PC-9 (cell line): ENCODE measurements around the gene KREMEN1. TPM values are rescaled to one million over a fixed set of nuclear protein-coding genes. Genes with fewer than 3 reads are reported as not detected.

Experiments
- BruUV-seq: library from RNA; stranded (reverse); fragments of 400-500 nt; replicated peaks from 2 replicates; lab custom pipeline; 2021; lab: Mats Ljungman, UMichigan
- CTCF ChIA-PET: fragments of 300-600 bp; sonication (Branson Sonifier 250); formaldehyde crosslinking; loops from one replicate; lab custom pipeline; 2022; ENCODE audit warnings: antibody characterized with exemption; lab: Charles Lee
- POLR2A ChIA-PET: fragments of 300-600 bp; sonication (Branson Sonifier 250); formaldehyde crosslinking; loops from one replicate; lab custom pipeline; 2022; ENCODE audit warnings: antibody characterized with exemption; ENCODE audit not compliant: unreplicated experiment; lab: Charles Lee
- DNase-seq, 2 experiments: peaks; one replicate each; pipeline versions ENCODE4 v3.0.0 to v3.0.0-alpha.2; 2015 to 2022; ENCODE audit warnings: mixed read lengths in 1 of 2
- H2AFZ ChIP-seq: fragments of 200-600 bp; sonication (generic); 2 replicates; pipeline ENCODE4 v1.8.1; 2017; ENCODE audit warnings: antibody characterized with exemption
- H3F3A ChIP-seq: fragments of 200-600 bp; sonication (generic); 2 replicates; pipeline ENCODE4 v1.8.1; 2017; ENCODE audit warnings: antibody characterized with exemption, mild to moderate bottlenecking, low read depth; ENCODE audit not compliant: insufficient read depth
- H3K27ac ChIP-seq: fragments of 200-600 bp; sonication (generic); 2 replicates; pipeline ENCODE4 v1.6.1; 2016; ENCODE audit warnings: mixed run types
- H3K27me3 ChIP-seq: fragments of 200-600 bp; sonication (generic); 2 replicates; pipeline ENCODE4 v1.6.1; 2016; ENCODE audit warnings: low read depth, mixed run types; ENCODE audit not compliant: insufficient read depth
- H3K36me3 ChIP-seq: fragments of 200-600 bp; sonication (generic); 2 replicates; pipeline ENCODE4 v1.6.1; 2016; ENCODE audit warnings: low read depth, mixed run types
- H3K4me1 ChIP-seq: fragments of 200-600 bp; sonication (generic); replicated peaks from 2 replicates; pipeline ENCODE4 v1.6.1; 2016; ENCODE audit warnings: mixed run types; ENCODE audit not compliant: insufficient read depth
- H3K4me2 ChIP-seq: fragments of 200-600 bp; sonication (generic); 2 replicates; pipeline ENCODE4 v1.6.1; 2017; ENCODE audit warnings: mixed run types
- H3K4me3 ChIP-seq: fragments of 200-600 bp; sonication (generic); 2 replicates; pipeline ENCODE4 v1.6.1; 2016; ENCODE audit warnings: mixed run types
- H3K79me2 ChIP-seq: fragments of 200-600 bp; sonication (generic); 2 replicates; pipeline ENCODE4 v1.6.1; 2017; ENCODE audit warnings: low read depth, mixed run types
- H3K9me2 ChIP-seq: fragments of 200-600 bp; sonication (generic); 2 replicates; pipeline ENCODE4 v1.8.1; 2017; ENCODE audit warnings: mild to moderate bottlenecking; ENCODE audit not compliant: insufficient read depth
- H3K9me3 ChIP-seq: fragments of 200-600 bp; sonication (generic); 2 replicates; pipeline ENCODE4 v1.8.1; 2016; ENCODE audit warnings: low read depth; ENCODE audit not compliant: insufficient read depth
- H4K20me1 ChIP-seq: fragments of 200-600 bp; sonication (generic); 2 replicates; pipeline ENCODE4 v1.8.1; 2017; ENCODE audit not compliant: insufficient read depth
- EZH2 ChIP-seq: fragments of 200-600 bp; sonication (generic); IDR thresholded peaks from 2 replicates; pipeline ENCODE4 v1.8.0; 2017; ENCODE audit warnings: antibody characterized with exemption, low read depth
- intact Hi-C: fragments of 100-400 bp; cut with micrococcal nuclease; formaldehyde crosslinking; loops from one replicate; pipeline ENCODE4 v1.10.0; 2022; ENCODE audit not compliant: unreplicated experiment
- total RNA-seq: library from RNA; stranded (reverse); gene quantifications from 2 replicates; pipeline ENCODE4 v1.2.3, GENCODE V29; 2021
- TF ChIP-seq, protein P1 (sequence below): fragments of 200-600 bp; sonication (generic); conservative IDR thresholded peaks from 2 replicates; pipeline ENCODE4 v1.6.1; 2017; ENCODE audit warnings: mixed run types, antibody characterized with exemption, mild to moderate bottlenecking, moderate library complexity

The KREMEN1 gene
- total RNA-seq, 1 experiment from 2014 or later, result 6.1 TPM

DNA sequence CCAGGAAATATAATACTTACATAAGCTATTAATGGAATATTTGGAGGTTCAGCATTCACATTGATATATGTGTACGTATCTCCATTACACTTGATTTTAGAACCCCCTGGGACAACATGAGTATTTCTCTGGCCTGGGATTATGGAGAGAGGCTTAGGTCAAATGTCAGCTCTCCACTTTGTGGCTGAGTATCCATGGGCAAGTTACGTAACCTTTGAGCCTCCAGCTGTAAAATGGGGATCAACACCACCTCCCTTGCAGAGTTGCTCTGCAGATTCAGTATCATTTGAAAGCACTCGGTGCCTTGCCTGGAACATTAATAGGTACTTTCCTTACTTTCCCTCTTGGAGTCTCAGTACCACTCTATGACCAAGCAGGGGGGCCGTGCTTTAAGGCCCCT lies 44.4 kb upstream of the KREMEN1 start:
- POLR2A ChIA-PET, result no interaction called here
- Histone ChIP-seq H3K9me2 (no peaks in the 10 kb centered on the region), H3K4me2 (no peak overlapping the region), H3K4me3 (no peak overlapping the region), H4K20me1 (no peaks in the 10 kb centered on the region), H3K79me2 (peaks cover 12% of the 10 kb centered on the region; the same call in 1 of the 2 replicates), H3K9me3 (no peaks in the 10 kb centered on the region), H3K27me3 (no peaks in the 10 kb centered on the region), H3K36me3 (no peaks in the 10 kb centered on the region), H3F3A (peaks cover 50% of the 10 kb centered on the region), H3K4me1 (peaks cover 45% of the 10 kb centered on the region), H2AFZ (no peak overlapping the region), H3K27ac (peak overlapping the region; percentile 93; the same call in 1 of the 2 replicates)
- DNase-seq, result no peak
- intact Hi-C loops, result no loop called here
- TF ChIP-seq, protein P1, sequence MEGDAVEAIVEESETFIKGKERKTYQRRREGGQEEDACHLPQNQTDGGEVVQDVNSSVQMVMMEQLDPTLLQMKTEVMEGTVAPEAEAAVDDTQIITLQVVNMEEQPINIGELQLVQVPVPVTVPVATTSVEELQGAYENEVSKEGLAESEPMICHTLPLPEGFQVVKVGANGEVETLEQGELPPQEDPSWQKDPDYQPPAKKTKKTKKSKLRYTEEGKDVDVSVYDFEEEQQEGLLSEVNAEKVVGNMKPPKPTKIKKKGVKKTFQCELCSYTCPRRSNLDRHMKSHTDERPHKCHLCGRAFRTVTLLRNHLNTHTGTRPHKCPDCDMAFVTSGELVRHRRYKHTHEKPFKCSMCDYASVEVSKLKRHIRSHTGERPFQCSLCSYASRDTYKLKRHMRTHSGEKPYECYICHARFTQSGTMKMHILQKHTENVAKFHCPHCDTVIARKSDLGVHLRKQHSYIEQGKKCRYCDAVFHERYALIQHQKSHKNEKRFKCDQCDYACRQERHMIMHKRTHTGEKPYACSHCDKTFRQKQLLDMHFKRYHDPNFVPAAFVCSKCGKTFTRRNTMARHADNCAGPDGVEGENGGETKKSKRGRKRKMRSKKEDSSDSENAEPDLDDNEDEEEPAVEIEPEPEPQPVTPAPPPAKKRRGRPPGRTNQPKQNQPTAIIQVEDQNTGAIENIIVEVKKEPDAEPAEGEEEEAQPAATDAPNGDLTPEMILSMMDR, result no peak
- TF ChIP-seq EZH2, result no peak
- CTCF ChIA-PET, result no interaction called here
- no TSS peak for BruUV-seq

DNA sequence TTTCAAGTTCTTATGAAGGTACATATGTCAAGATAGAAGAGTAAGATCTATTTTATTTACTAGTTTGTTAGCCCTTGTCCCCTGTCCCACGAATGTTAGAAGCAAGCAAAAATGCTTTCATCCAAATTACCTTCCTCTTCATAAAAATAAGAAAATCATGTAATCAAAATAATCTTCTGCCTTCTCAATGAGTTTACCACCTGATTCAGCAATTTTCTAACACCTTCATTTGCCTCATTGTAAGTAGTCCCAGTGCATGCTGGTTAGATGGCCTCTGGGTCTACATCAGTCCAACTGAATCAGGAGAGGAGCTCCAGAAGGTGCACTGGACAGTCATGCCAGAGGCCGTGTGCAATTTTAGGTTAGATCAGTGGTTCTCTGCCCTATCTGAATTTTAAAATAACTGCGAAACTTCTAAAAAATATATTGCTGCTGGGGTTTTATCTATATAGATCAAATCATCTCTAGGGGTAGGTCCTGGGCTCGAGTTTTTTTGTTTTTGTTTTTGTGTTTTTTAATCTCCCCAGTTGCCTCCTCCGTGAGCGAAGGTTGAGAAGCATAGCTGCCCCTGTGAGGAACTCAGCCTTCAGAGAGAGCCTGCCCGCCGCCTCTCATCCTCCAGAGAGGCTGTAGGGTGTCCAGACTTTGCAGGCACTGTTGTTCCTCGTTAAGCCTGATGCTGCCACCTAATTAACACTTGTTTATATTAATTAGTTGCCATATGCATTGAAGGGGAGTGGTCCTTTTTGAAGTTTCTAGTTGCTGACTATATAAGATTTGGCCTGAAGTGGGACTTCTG lies 43.4 kb upstream of the KREMEN1 start:
- intact Hi-C loops, result no loop called here
- Histone ChIP-seq H4K20me1 (no peaks in the 10 kb centered on the region), H3K27me3 (no peaks in the 10 kb centered on the region), H3K9me2 (no peaks in the 10 kb centered on the region), H3K36me3 (no peaks in the 10 kb centered on the region), H3F3A (peaks cover 50% of the 10 kb centered on the region), H3K4me2 (peak overlapping the region; percentile 99), H3K79me2 (peaks cover 22% of the 10 kb centered on the region; the same call in 1 of the 2 replicates), H2AFZ (no peak overlapping the region), H3K4me1 (peaks cover 46% of the 10 kb centered on the region), H3K9me3 (no peaks in the 10 kb centered on the region), H3K27ac (peak overlapping the region; percentile 93), H3K4me3 (peak overlapping the region; percentile 74; the same call in 1 of the 2 replicates)
- DNase-seq, result no peak
- no peak for TF ChIP-seq EZH2
- TF ChIP-seq, protein P1, result no peak
- TSS peak; percentile 44 for BruUV-seq
- ChIA-PET POLR2A (interaction anchor here (0.6 kb wide), 1 partner anchor 146 kb away, joined by 3 read pairs; the partner anchor contains the start of gene ZNRF3), CTCF (no interaction called here)

DNA sequence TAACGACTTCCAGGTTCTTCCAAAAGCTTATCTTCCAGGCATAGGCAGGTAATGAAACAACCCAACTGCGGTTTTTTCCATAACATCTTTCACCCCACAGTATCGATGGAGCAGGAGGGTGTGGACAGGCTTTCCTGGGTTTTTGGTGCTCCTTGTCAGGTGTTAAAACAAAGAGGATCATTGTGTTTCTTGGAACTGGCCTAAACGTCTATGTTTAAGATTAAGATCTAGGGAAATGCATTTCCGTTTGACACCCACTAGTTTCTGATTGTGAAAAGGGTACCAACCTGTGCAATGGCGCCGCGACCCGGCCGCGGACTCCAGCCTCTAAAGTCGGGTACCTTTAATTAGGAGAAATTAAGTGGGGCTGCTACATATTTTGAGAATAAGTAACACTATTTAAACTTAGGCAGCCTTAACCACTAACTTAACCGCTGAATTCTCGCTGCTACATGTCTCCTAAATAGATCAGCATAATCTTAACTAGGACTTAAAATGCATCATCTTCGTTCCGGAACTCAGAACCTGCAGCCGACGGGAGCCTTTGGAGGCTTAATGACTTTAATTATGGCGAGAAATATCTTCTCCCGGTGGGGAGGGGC lies 42.7 kb upstream of the KREMEN1 start:
- TF ChIP-seq EZH2, result no peak
- TF ChIP-seq, protein P1, result peak; percentile 26; the same call in 1 of the 2 replicates
- Histone ChIP-seq H3K9me3 (no peaks in the 10 kb centered on the region), H3F3A (peaks cover 50% of the 10 kb centered on the region), H3K4me1 (peaks cover 46% of the 10 kb centered on the region), H3K4me3 (peak overlapping the region; percentile 74), H4K20me1 (no peaks in the 10 kb centered on the region), H3K27ac (peak overlapping the region; percentile 93), H3K4me2 (peak overlapping the region; percentile 99), H3K9me2 (no peaks in the 10 kb centered on the region), H2AFZ (peak overlapping the region; percentile 7; the same call in 1 of the 2 replicates), H3K27me3 (no peaks in the 10 kb centered on the region), H3K79me2 (peaks cover 24% of the 10 kb centered on the region; the same call in 1 of the 2 replicates), H3K36me3 (no peaks in the 10 kb centered on the region)
- ChIA-PET CTCF (interaction anchor here (0.7 kb wide), 1 partner anchor 52 kb away, joined by 3 read pairs; no protein-coding TSS in a partner anchor), POLR2A (no interaction called here)
- no TSS peak for BruUV-seq
- intact Hi-C loops, result loop anchor here (2.0 kb wide), 1 partner anchor 53 kb away; no protein-coding TSS in a partner anchor
- peak; percentile 28 to 85 for DNase-seq
